Fibroblast of lung (primary cell): ENCODE results near the gene RCBTB1. TPM values are rescaled to one million over a fixed set of nuclear protein-coding genes. Genes with fewer than 3 reads are reported as not detected.

Experiments used
- DNase-seq, 2 donors: peaks; one replicate each; pipeline versions ENCODE4 v3.0.0 to v3.0.0-alpha.2; 2010; ENCODE audit warnings: low read depth in 2 of 2
- H2AFZ ChIP-seq: 2 replicates; pipeline ENCODE4 v1.5.1; 2012; ENCODE audit warnings: low read length, control low read depth, inconsistent platforms
- H3K27ac ChIP-seq: 2 replicates; pipeline ENCODE4 v1.5.1; 2011; ENCODE audit warnings: low read length, control low read depth; ENCODE audit not compliant: insufficient read depth
- H3K27me3 ChIP-seq: 2 replicates; pipeline ENCODE4 v1.5.1; 2011; ENCODE audit warnings: mild to moderate bottlenecking, low read length; ENCODE audit not compliant: control insufficient read depth, insufficient read depth
- H3K36me3 ChIP-seq: 2 replicates; pipeline ENCODE4 v1.5.1; 2011; ENCODE audit warnings: low read length; ENCODE audit not compliant: control insufficient read depth, insufficient read depth
- H3K4me1 ChIP-seq: 2 replicates; pipeline ENCODE4 v1.5.1; 2011; ENCODE audit warnings: low read length; ENCODE audit not compliant: control insufficient read depth, insufficient read depth; ENCODE audit errors: extremely low read depth
- H3K4me2 ChIP-seq: 2 replicates; pipeline ENCODE4 v1.5.1; 2011; ENCODE audit warnings: low read length, control low read depth; ENCODE audit not compliant: insufficient read depth; ENCODE audit errors: extremely low read depth
- H3K4me3 ChIP-seq, 4 experiments: fragments of 200-600 bp in 1 of 4; sonication (generic) in 1 of 4; replicated peaks in 1 of 4; 2 replicates each; pipeline ENCODE4 v1.5.1; 2011 to 2016; ENCODE audit warnings: low read length in 4 of 4, low read depth in 3 of 4, mild to moderate bottlenecking in 3 of 4, control low read depth in 2 of 4, inconsistent platforms in 1 of 4, mixed read lengths in 1 of 4; ENCODE audit not compliant: insufficient read depth in 1 of 4; ENCODE audit errors: control extremely low read depth in 1 of 4
- H3K79me2 ChIP-seq: 2 replicates; pipeline ENCODE4 v1.5.1; 2012; ENCODE audit warnings: mild to moderate bottlenecking, low read length, inconsistent platforms; ENCODE audit not compliant: control insufficient read depth, insufficient read depth
- H3K9ac ChIP-seq: 2 replicates; pipeline ENCODE4 v1.5.1; 2011; ENCODE audit warnings: mild to moderate bottlenecking, low read length, control low read depth; ENCODE audit not compliant: insufficient read depth
- H3K9me3 ChIP-seq: 2 replicates; pipeline ENCODE4 v1.5.1; 2012; ENCODE audit warnings: low read depth, low read length; ENCODE audit not compliant: control insufficient read depth, insufficient read depth
- H4K20me1 ChIP-seq: 2 replicates; pipeline ENCODE4 v1.5.1; 2011; ENCODE audit warnings: low read length; ENCODE audit not compliant: control insufficient read depth, insufficient read depth; ENCODE audit errors: extremely low read depth
- EZH2 ChIP-seq: IDR thresholded peaks from 2 replicates; pipeline ENCODE4 v1.5.1; 2012; ENCODE audit warnings: low read length, control low read depth, mild to moderate bottlenecking; ENCODE audit errors: missing control alignments
- polyA plus RNA-seq, 2 donors: library from polyadenylated mRNA; depleted of rRNA in 1 of 2; stranded (reverse) in 1 of 2; unstranded in 1 of 2; fragments of >200 nt; gene quantifications; 2 replicates each; pipeline ENCODE4 v1.2.1, GENCODE V29; 2011 to 2012; ENCODE audit warnings: missing spikeins in 1 of 2
- total RNA-seq: library from RNA; depleted of rRNA; stranded (reverse); fragments of >200 nt; gene quantifications from 2 replicates; pipeline ENCODE4 v1.2.1, GENCODE V29; 2014
- TF ChIP-seq, protein P1 (sequence below), 2 donors: IDR thresholded peaks in 1 of 2; conservative IDR thresholded peaks in 1 of 2; 1 replicate in 1 of 2; 2 replicates in 1 of 2; pipeline ENCODE4 v1.5.1; 2011 to 2012; ENCODE audit warnings: low read length in 2 of 2, control low read depth in 1 of 2, inconsistent platforms in 1 of 2, low read depth in 1 of 2, mild to moderate bottlenecking in 1 of 2

Gene RCBTB1
- total and polyA plus RNA-seq, 2 donors (not counting 1 experiment from before 2014, with no cell fraction given), result 22.7 to 42.6 TPM

DNA sequence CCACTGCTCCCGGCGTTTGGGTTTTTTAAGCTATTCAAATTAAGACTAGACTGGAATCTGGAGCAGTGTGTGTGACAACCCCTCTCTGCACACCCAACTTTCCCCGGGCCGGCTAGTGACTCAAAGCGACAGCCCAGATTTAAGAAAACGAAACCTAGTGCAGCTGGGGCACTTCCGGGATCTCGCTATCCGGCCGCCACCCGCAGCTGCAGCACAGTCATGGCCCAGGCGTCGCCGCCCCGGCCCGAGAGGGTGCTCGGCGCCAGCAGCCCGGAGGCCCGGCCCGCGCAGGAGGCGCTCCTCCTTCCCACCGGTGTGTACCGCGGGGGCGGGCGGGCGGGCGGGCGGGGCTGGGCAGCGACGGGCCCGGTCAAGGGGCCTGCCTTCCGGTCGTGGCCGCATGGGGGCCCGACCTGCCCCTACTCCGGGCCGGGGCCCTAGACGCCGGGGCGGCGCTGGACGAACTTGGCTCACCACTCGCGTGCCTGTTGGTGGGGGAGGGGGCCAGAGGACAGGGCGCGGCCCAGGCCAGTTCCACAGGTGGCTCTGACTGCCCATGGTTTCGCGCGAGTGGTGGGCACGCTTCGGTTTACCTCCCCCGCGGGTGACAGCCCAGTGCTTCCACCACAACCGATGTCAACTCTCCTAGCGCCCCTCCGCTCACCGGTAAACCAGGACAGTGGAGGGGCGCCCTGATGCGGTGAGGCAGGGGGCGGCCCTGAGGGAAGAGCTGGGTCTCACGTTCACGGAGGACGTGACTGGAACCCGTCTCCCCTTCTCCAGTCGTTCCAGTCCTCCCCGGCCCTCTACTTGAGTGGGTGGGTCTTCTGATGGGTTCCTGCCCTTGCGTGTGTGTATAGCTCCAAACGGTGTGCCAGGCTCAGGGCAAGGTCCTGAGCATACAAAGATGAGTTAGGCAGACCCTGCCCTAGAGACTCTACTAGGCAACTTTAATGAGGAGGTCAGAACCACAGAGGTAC lies 89.3 kb downstream of the RCBTB1 start, which contains the start of gene PHF11:
TSS of gene PHF11 (plus strand) at position 171 of the 980 bp plus-strand sequence. CDS start at position 220, 49 bp downstream.
- Histone ChIP-seq H3K9ac (peak within 1 kb of the TSS; percentile 67), H3K4me2 (peak within 1 kb of the TSS; percentile 90), H4K20me1 (no peaks in the 10 kb centered on the region), H3K9me3 (no peaks in the 10 kb centered on the region), H3K4me3 (peak within 1 kb of the TSS; percentile 50 to 66 (median 64)), H3K79me2 (no peaks in the 10 kb centered on the region), H3K4me1 (peaks cover 22% of the 10 kb centered on the region), H3K36me3 (no peaks in the 10 kb centered on the region), H3K27ac (peak within 1 kb of the TSS; percentile 80), H2AFZ (peak within 1 kb of the TSS; percentile 60), H3K27me3 (no peaks in the 10 kb centered on the region)
- TF ChIP-seq, protein P1, sequence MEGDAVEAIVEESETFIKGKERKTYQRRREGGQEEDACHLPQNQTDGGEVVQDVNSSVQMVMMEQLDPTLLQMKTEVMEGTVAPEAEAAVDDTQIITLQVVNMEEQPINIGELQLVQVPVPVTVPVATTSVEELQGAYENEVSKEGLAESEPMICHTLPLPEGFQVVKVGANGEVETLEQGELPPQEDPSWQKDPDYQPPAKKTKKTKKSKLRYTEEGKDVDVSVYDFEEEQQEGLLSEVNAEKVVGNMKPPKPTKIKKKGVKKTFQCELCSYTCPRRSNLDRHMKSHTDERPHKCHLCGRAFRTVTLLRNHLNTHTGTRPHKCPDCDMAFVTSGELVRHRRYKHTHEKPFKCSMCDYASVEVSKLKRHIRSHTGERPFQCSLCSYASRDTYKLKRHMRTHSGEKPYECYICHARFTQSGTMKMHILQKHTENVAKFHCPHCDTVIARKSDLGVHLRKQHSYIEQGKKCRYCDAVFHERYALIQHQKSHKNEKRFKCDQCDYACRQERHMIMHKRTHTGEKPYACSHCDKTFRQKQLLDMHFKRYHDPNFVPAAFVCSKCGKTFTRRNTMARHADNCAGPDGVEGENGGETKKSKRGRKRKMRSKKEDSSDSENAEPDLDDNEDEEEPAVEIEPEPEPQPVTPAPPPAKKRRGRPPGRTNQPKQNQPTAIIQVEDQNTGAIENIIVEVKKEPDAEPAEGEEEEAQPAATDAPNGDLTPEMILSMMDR (conservative IDR thresholded peaks at IDR 0.05 in 1 of 2, IDR thresholded peaks at IDR 0.05 in 1 of 2; ENCODE audit: low read depth in 1 of 2, low read length in 2 of 2), result no peak
- TF ChIP-seq EZH2, result no peak
- DNase-seq, result peak; percentile 75 to 76

DNA sequence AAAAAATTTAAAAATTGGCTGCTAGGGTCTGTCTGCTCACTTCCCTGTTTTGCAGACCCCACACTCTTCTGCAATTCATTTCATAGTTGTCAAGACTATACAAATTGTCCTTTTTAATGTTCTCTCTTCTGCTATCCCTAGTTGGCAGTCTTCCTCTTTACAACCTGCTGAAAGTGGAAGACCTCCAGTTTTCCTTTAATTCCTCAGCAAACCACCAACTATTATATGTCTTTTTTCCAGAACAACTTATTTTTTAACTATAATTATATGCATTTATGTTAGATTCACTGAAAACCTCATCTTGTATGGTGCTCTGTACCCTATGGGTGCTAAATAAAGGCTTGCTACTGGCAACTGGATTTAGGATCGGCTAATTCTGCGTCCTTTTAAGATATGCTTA lies 90.7 kb downstream of the RCBTB1 start:
- H3K4me2 ChIP-seq, result peak overlapping the region; percentile 79
- no peak overlapping the region for H3K27ac ChIP-seq
- no peak overlapping the region for H2AFZ ChIP-seq
- H3K4me1 ChIP-seq, result peaks cover 14% of the 10 kb centered on the region
- DNase-seq, result no peak
- H3K9me3 ChIP-seq, result no peaks in the 10 kb centered on the region
- no peaks in the 10 kb centered on the region for H3K36me3 ChIP-seq
- no peaks in the 10 kb centered on the region for H3K79me2 ChIP-seq
- H4K20me1 ChIP-seq, result no peaks in the 10 kb centered on the region
- no peaks in the 10 kb centered on the region for H3K27me3 ChIP-seq
- H3K4me3 ChIP-seq, result peak overlapping the region; percentile 25 to 66 (median 37)
- no peak for TF ChIP-seq EZH2
- TF ChIP-seq, protein P1 (conservative IDR thresholded peaks at IDR 0.05 in 1 of 2, IDR thresholded peaks at IDR 0.05 in 1 of 2; ENCODE audit: low read depth in 1 of 2, low read length in 2 of 2), result no peak
- H3K9ac ChIP-seq, result no peak overlapping the region

DNA sequence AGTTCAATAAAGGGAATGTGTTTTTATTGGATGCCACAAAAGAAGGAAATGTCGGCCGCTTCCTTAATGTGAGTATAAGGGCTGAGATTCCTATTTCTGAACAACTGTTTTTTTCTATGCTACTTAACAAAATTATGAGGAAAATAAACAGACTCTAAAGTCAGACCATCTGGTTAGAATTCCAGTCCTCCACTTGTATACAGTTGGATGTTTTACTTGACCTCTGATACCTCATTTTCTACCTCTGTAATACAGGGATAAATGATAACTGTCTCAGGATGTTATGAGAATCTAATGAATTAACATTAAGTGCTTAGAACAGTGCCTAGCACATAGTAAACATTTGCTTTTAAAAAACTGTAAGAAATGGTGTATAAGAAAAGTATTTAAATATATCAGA lies 96.8 kb downstream of the RCBTB1 start:
- no peak for TF ChIP-seq EZH2
- Histone ChIP-seq H3K9me3 (no peaks in the 10 kb centered on the region), H3K36me3 (peaks cover 2% of the 10 kb centered on the region), H3K4me3 (no peak overlapping the region), H3K9ac (no peak overlapping the region), H3K4me1 (no peaks in the 10 kb centered on the region), H3K27me3 (no peaks in the 10 kb centered on the region), H2AFZ (no peak overlapping the region), H3K4me2 (no peak overlapping the region), H3K27ac (no peak overlapping the region), H3K79me2 (no peaks in the 10 kb centered on the region), H4K20me1 (no peaks in the 10 kb centered on the region)
- DNase-seq, result no peak

Other genes with a start within 250 kb of the RCBTB1 start
- gene CAB39L, start 141.5 kb downstream of the RCBTB1 start, total RNA-seq, result 9.4 and 11.3 TPM in 2 replicates
- gene CAB39L, start 141.5 kb downstream of the RCBTB1 start, polyA plus RNA-seq, result 11.8 and 13.0 TPM in 2 replicates
- gene SETDB2, start 141.3 kb downstream of the RCBTB1 start, total RNA-seq, result 13.4 and 13.7 TPM in 2 replicates
- gene SETDB2, start 141.3 kb downstream of the RCBTB1 start, polyA plus RNA-seq, result 8.3 and 10.4 TPM in 2 replicates
- gene PHF11, start 89.6 kb downstream of the RCBTB1 start, total RNA-seq, result 18.5 and 26.8 TPM in 2 replicates
- 32.8 and 46.8 TPM in 2 replicates for gene PHF11, start 89.6 kb downstream of the RCBTB1 start, polyA plus RNA-seq
- gene ARL11, start 42.9 kb upstream of the RCBTB1 start, total RNA-seq, result under 0.01 TPM in 1 of 2 replicates, not detected in the other
- not detected in 2 replicates for gene ARL11, start 42.9 kb upstream of the RCBTB1 start, polyA plus RNA-seq
- 90.3 and 93.7 TPM in 2 replicates for gene EBPL, start 105.9 kb upstream of the RCBTB1 start, total RNA-seq
- 69.4 and 78.2 TPM in 2 replicates for gene EBPL, start 105.9 kb upstream of the RCBTB1 start, polyA plus RNA-seq
- 27.5 and 37.0 TPM in 2 replicates for gene KPNA3, start 207.1 kb upstream of the RCBTB1 start, total RNA-seq
- gene KPNA3, start 207.1 kb upstream of the RCBTB1 start, polyA plus RNA-seq, result 68.3 and 73.8 TPM in 2 replicates